ENCODE data around the gene NEK4.

DNA sequence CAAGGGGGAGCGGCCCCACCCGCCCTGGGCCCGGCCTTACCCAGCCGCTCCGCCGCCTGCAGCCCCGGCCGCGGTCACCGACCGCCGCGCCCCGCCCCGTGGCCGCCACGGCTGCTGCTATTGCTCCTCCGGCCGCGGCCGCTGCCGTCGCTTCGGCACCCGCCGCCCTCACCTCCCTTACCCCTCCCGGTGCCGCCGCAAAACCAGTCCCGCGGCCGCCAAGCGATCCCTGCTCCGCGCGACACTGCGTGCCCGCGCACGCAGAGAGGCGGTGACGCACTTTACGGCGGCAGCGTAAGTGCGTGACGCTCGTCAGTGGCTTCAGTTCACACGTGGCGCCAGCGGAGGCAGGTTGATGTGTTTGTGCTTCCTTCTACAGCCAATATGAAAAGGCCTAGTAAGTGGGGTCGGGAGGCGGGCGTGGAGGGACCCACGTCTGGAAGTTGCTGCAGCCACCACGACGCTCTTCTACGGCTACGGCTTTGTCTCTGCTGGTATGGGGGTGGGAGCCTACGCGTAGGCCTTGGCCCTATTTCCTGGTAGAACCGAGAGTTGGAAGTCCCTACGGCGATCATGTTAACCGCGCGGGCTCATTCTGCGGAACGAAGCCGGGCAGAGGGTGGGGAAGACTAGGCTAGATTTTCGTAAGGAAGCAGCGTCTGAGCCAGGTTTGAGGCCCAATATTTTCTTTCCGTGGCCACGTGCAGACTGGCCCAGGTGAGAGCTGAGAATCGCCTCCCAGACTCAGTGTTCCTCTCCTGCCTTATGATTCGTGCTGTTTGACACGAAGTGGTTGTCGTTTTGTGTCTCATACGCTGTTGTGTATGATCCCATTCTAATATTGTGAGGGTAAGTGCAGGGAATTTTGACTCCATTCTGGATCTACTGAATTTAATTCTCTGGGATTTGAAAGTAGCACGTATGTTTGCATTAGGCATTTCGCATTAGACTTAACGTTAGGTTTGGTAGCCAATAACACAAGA, 84.7 kb downstream of the NEK4 start, which contains the start of the genes GNL3 and PBRM1:
- peak; percentile 27; the same call in 1 of the 2 replicates for TF ChIP-seq KLF1 (tag by site-specific recombination; IDR thresholded peaks at IDR 0.05)
- TF ChIP-seq, protein P1, sequence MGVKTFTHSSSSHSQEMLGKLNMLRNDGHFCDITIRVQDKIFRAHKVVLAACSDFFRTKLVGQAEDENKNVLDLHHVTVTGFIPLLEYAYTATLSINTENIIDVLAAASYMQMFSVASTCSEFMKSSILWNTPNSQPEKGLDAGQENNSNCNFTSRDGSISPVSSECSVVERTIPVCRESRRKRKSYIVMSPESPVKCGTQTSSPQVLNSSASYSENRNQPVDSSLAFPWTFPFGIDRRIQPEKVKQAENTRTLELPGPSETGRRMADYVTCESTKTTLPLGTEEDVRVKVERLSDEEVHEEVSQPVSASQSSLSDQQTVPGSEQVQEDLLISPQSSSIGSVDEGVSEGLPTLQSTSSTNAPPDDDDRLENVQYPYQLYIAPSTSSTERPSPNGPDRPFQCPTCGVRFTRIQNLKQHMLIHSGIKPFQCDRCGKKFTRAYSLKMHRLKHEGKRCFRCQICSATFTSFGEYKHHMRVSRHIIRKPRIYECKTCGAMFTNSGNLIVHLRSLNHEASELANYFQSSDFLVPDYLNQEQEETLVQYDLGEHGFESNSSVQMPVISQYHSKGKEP (tag by site-specific recombination; IDR thresholded peaks at IDR 0.05) = no peak
